ENCODE results near the gene RAB11FIP4. TPM values are rescaled to one million over a fixed set of nuclear protein-coding genes. Genes with fewer than 3 reads are reported as not detected.

Gene RAB11FIP4
- total and polyA plus RNA-seq, 2 donors (not counting 1 experiment from before 2014, with no cell fraction given) = 0.16 to 0.66 TPM

GRCh38 chr17:31415004-31415454 is 23.6 kb downstream of the RAB11FIP4 start:
- no peak overlapping the region for H3K27ac ChIP-seq (ENCODE audit: insufficient read depth, low read length)
- no peaks in the 10 kb centered on the region for H4K20me1 ChIP-seq (ENCODE audit: control insufficient read depth, extremely low read depth, insufficient read depth, low read length)
- H3K4me2 ChIP-seq (ENCODE audit: extremely low read depth, insufficient read depth, low read length) = no peak overlapping the region
- DNase-seq (ENCODE audit: low read depth in 2 of 2) = no peak
- no peak overlapping the region for H3K9ac ChIP-seq (ENCODE audit: insufficient read depth, low read length)
- H3K4me3 ChIP-seq (replicated peaks in 1 of 4; ENCODE audit: control extremely low read depth in 1 of 4, insufficient read depth in 1 of 4, low read depth in 3 of 4, low read length in 4 of 4) = no peak overlapping the region
- H3K4me1 ChIP-seq (ENCODE audit: control insufficient read depth, extremely low read depth, insufficient read depth, low read length) = no peaks in the 10 kb centered on the region
- H3K9me3 ChIP-seq (ENCODE audit: control insufficient read depth, insufficient read depth, low read depth, low read length) = no peaks in the 10 kb centered on the region
- no peak for TF ChIP-seq EZH2 (IDR thresholded peaks at IDR 0.05; ENCODE audit: low read length, missing control alignments)
- no peak for TF ChIP-seq CTCF (conservative IDR thresholded peaks at IDR 0.05 in 1 of 2, IDR thresholded peaks at IDR 0.05 in 1 of 2; ENCODE audit: low read depth in 1 of 2, low read length in 2 of 2)
- no peaks in the 10 kb centered on the region for H3K79me2 ChIP-seq (ENCODE audit: control insufficient read depth, insufficient read depth, low read length)
- no peak overlapping the region for H2AFZ ChIP-seq (ENCODE audit: low read length)
- peaks cover 6% of the 10 kb centered on the region for H3K27me3 ChIP-seq (ENCODE audit: control insufficient read depth, insufficient read depth, low read length)
- H3K36me3 ChIP-seq (ENCODE audit: control insufficient read depth, insufficient read depth, low read length) = no peaks in the 10 kb centered on the region

DNA sequence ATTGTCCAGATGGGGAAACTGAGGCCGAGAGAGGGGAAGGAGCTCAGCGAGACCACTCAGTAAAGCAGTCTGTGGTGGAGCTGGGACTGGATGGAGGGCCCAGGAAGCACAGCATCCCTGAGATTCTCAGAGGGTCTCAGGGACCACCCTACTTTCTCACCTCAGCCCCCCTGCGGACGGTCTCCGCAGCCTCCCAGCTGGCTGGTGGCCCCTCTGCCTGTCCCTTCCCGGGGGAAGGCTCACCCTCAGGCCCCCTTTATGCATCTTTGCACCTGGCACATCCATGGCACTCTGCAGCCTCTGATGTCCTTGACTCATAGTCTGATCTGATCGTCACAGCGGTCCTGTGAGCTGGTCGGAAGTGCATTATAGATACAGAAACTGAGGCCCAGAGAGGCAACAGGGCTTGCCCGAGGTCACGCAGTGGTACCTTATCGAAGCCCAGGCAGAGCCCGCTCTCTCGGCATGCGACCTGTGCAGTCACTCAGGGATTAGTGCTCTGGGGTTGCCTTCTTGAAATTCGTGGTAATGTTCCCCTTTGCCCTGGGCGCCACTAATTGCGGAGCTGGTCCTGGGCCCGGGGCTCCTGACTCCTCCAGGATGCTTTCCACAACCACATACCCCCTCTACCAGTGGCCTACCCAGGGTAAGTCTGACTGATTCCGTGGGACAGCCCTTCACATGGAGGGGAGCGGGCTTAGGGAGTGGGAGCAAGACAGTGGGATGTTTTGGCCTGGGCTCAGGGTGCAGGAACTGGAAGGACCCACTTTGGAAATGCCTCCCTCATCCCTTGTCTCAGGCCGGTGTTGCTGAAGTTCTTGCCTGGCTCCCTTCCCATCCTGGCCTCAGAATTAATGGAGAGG is 24.4 kb downstream of the RAB11FIP4 start:
- H3K27ac ChIP-seq (ENCODE audit: insufficient read depth, low read length) = no peak overlapping the region
- H2AFZ ChIP-seq (ENCODE audit: low read length) = no peak overlapping the region
- H3K9ac ChIP-seq (ENCODE audit: insufficient read depth, low read length) = no peak overlapping the region
- H3K4me2 ChIP-seq (ENCODE audit: extremely low read depth, insufficient read depth, low read length) = no peak overlapping the region
- no peak for DNase-seq (ENCODE audit: low read depth in 2 of 2)
- no peaks in the 10 kb centered on the region for H3K79me2 ChIP-seq (ENCODE audit: control insufficient read depth, insufficient read depth, low read length)
- no peaks in the 10 kb centered on the region for H4K20me1 ChIP-seq (ENCODE audit: control insufficient read depth, extremely low read depth, insufficient read depth, low read length)
- TF ChIP-seq CTCF (conservative IDR thresholded peaks at IDR 0.05 in 1 of 2, IDR thresholded peaks at IDR 0.05 in 1 of 2; ENCODE audit: low read depth in 1 of 2, low read length in 2 of 2) (no peak), EZH2 (IDR thresholded peaks at IDR 0.05; ENCODE audit: low read length, missing control alignments) (no peak)
- H3K36me3 ChIP-seq (ENCODE audit: control insufficient read depth, insufficient read depth, low read length) = no peaks in the 10 kb centered on the region
- H3K4me1 ChIP-seq (ENCODE audit: control insufficient read depth, extremely low read depth, insufficient read depth, low read length) = no peaks in the 10 kb centered on the region
- H3K4me3 ChIP-seq (replicated peaks in 1 of 4; ENCODE audit: control extremely low read depth in 1 of 4, insufficient read depth in 1 of 4, low read depth in 3 of 4, low read length in 4 of 4) = no peak overlapping the region
- H3K9me3 ChIP-seq (ENCODE audit: control insufficient read depth, insufficient read depth, low read depth, low read length) = no peaks in the 10 kb centered on the region
- H3K27me3 ChIP-seq (ENCODE audit: control insufficient read depth, insufficient read depth, low read length) = peaks cover 6% of the 10 kb centered on the region

DNA sequence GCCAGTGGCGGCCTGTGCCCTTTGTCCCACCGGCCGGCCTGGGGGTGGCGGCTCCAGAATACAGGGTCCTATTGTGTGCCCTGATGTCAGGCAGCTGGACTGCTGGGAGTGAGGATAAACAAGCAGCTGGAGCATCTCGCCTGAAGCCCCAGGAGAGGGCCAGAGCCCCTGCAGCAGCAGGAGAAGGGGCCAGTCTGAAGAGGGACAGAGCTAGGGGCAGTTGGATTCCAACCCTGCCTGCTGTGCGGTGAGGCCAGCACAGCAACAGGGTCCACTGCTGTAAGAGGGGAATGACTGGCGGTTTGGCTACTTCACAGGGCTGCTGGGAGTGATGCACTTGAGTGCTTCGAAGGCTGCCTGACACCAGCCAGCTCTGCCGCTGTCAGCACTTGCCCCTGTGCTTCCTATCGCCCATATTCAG is 25.0 kb downstream of the RAB11FIP4 start:
- peak in 1 of 2 donors; percentile 63 for DNase-seq (ENCODE audit: low read depth in 2 of 2)
- no peak for TF ChIP-seq EZH2 (IDR thresholded peaks at IDR 0.05; ENCODE audit: low read length, missing control alignments)
- TF ChIP-seq CTCF (conservative IDR thresholded peaks at IDR 0.05 in 1 of 2, IDR thresholded peaks at IDR 0.05 in 1 of 2; ENCODE audit: low read depth in 1 of 2, low read length in 2 of 2) = no peak
- peaks cover 6% of the 10 kb centered on the region for H3K27me3 ChIP-seq (ENCODE audit: control insufficient read depth, insufficient read depth, low read length)

More for the DNA sequence above, 25.0 kb downstream of the RAB11FIP4 start:
- Histone ChIP-seq H3K27ac (ENCODE audit: insufficient read depth, low read length) (no peak overlapping the region), H3K79me2 (ENCODE audit: control insufficient read depth, insufficient read depth, low read length) (no peaks in the 10 kb centered on the region), H3K36me3 (ENCODE audit: control insufficient read depth, insufficient read depth, low read length) (no peaks in the 10 kb centered on the region), H3K4me2 (ENCODE audit: extremely low read depth, insufficient read depth, low read length) (no peak overlapping the region), H3K4me3 (replicated peaks in 1 of 4; ENCODE audit: control extremely low read depth in 1 of 4, insufficient read depth in 1 of 4, low read depth in 3 of 4, low read length in 4 of 4) (no peak overlapping the region), H3K4me1 (ENCODE audit: control insufficient read depth, extremely low read depth, insufficient read depth, low read length) (no peaks in the 10 kb centered on the region), H3K9me3 (ENCODE audit: control insufficient read depth, insufficient read depth, low read depth, low read length) (no peaks in the 10 kb centered on the region), H3K9ac (ENCODE audit: insufficient read depth, low read length) (no peak overlapping the region), H2AFZ (ENCODE audit: low read length) (no peak overlapping the region), H4K20me1 (ENCODE audit: control insufficient read depth, extremely low read depth, insufficient read depth, low read length) (no peaks in the 10 kb centered on the region)
